Measurements from ENCODE around the gene RICTOR.

GRCh38 chr5:38941912-38942311, 132.3 kb downstream of the RICTOR start:
- TF ChIP-seq CTCF (IDR thresholded peaks at IDR 0.05 in 8 of 11, conservative IDR thresholded peaks at IDR 0.05 in 3 of 11), result no peak
- no peak for TF ChIP-seq POLR2AphosphoS5 (IDR thresholded peaks at IDR 0.05)
- no peak for TF ChIP-seq POLR2A (IDR thresholded peaks at IDR 0.05)

Measured in spleen (tissue), 7 donors.